Kidney glomerular epithelial cell (primary cell): ENCODE measurements around the gene PFKFB2.

Experiments
- DNase-seq: peaks from one replicate; lab custom pipeline; 2025; lab: John Stamatoyannopoulos, UW

Gene PFKFB2

GRCh38 chr1:207088701-207089626 lies 35.9 kb downstream of the PFKFB2 start, which contains the start of gene C4BPB:
C4BPB (plus strand) TSS chr1:207088860; CDS start chr1:207089532, 672 bp downstream.
- no peak for DNase-seq

GRCh38 chr1:207089627-207090355 lies 36.7 kb downstream of the PFKFB2 start:
- DNase-seq, result no peak

GRCh38 chr1:207091200-207091908 lies 38.3 kb downstream of the PFKFB2 start:
- no peak for DNase-seq

- DNase-seq, result no peak
Observed at GRCh38 chr1:207093944-207094343, 40.9 kb downstream of the PFKFB2 start.

- no peak for DNase-seq
Observed at GRCh38 chr1:207097871-207098324, 44.8 kb downstream of the PFKFB2 start.

- DNase-seq, result no peak
Observed at GRCh38 chr1:207101720-207102119, 48.6 kb downstream of the PFKFB2 start.

GRCh38 chr1:207102146-207102545 lies 49.1 kb downstream of the PFKFB2 start:
- DNase-seq, result no peak

- DNase-seq, result no peak
Observed at GRCh38 chr1:207102659-207103058, 49.6 kb downstream of the PFKFB2 start.

- DNase-seq, result no peak
Observed at GRCh38 chr1:207103892-207104373, 50.9 kb downstream of the PFKFB2 start, which contains the start of gene C4BPA. C4BPA (plus strand) TSS chr1:207104233; CDS start chr1:207113026, 8,793 bp downstream.

- no peak for DNase-seq
Observed at GRCh38 chr1:207109004-207109403, 55.9 kb downstream of the PFKFB2 start.

GRCh38 chr1:207112616-207113296 lies 59.7 kb downstream of the PFKFB2 start:
- no peak for DNase-seq

- DNase-seq, result no peak
Observed at GRCh38 chr1:207115269-207115668, 62.2 kb downstream of the PFKFB2 start.

GRCh38 chr1:207124389-207124788 lies 71.3 kb downstream of the PFKFB2 start:
- no peak for DNase-seq

- no peak for DNase-seq
Observed at GRCh38 chr1:207128336-207128921, 75.4 kb downstream of the PFKFB2 start.

GRCh38 chr1:207129053-207129452 lies 76.0 kb downstream of the PFKFB2 start:
- no peak for DNase-seq
